IPS DF 6.9 (cell line): ENCODE data around the gene NSD2.

Source experiments
- DNase-seq: peaks from one replicate; pipeline ENCODE4 v3.0.0-alpha.2; 2013; ENCODE audit warnings: low read depth, low spot score
- H3K27ac ChIP-seq: one replicate; pipeline ENCODE4 v1.5.1; 2013; ENCODE audit warnings: low read length, control low read depth
- H3K27me3 ChIP-seq: 2 replicates; pipeline ENCODE4 v1.6.1; 2013; ENCODE audit warnings: mild to moderate bottlenecking, low read length; ENCODE audit not compliant: control insufficient read depth, insufficient read depth
- H3K36me3 ChIP-seq: 2 replicates; pipeline ENCODE4 v1.6.1; 2013; ENCODE audit warnings: low read length; ENCODE audit not compliant: control insufficient read depth, insufficient read depth
- H3K4me1 ChIP-seq: 2 replicates; pipeline ENCODE4 v1.6.1; 2013; ENCODE audit warnings: low read length; ENCODE audit not compliant: control insufficient read depth, insufficient read depth
- H3K4me3 ChIP-seq: 2 replicates; pipeline ENCODE4 v1.5.1; 2013; ENCODE audit warnings: mild to moderate bottlenecking, low read length
- H3K9me3 ChIP-seq: 2 replicates; pipeline ENCODE4 v1.6.1; 2013; ENCODE audit warnings: low read length, inconsistent platforms; ENCODE audit not compliant: control insufficient read depth, insufficient read depth
- WGBS: extraction: QIAGEN DNeasy Blood & Tissue Kit; methylation state at CpG from one replicate; pipeline ENCODE4 v1.1.7; 2013; ENCODE audit warnings: mixed read lengths, missing lambda C conversion rate; ENCODE audit not compliant: insufficient read length, insufficient coverage; 5-methylcytosine and 5-hydroxymethylcytosine counted together

NSD2 gene

DNA sequence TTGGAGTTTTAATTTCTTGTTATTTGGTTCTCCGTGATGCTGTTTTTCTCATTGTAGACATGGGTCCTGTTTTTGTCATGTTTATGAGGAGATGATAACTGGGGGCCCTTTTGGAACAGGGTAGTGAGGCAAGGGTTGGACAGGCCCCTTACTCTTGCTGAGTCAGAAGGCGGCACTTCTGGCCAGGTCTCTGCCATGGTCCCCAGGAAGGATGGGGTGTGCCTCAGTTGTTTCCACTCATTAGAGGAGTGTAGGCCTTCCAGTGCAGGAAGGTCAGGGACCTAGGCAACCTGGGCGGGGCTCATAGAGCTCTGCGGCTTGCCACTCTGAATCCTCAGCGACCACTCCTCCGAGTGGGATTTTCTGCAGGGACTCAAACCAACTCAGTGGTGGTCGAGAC lies 69.4 kb downstream of the NSD2 start:
- Histone ChIP-seq H3K27me3 (no peaks in the 10 kb centered on the region), H3K36me3 (peaks cover 8% of the 10 kb centered on the region; the same call in 1 of the 2 replicates), H3K4me3 (no peak overlapping the region), H3K4me1 (no peaks in the 10 kb centered on the region), H3K27ac (no peak overlapping the region), H3K9me3 (no peaks in the 10 kb centered on the region)
- DNase-seq: no peak
- WGBS: no CpG with 5 or more reads among the region's 7 CpGs

GRCh38 chr4:1943928-1944327 lies 72.7 kb downstream of the NSD2 start:
- peaks cover 6% of the 10 kb centered on the region; the same call in 1 of the 2 replicates for H3K36me3 ChIP-seq
- no peak for DNase-seq
- no CpG with 5 or more reads among the region's 7 CpGs for WGBS

GRCh38 chr4:1945124-1945895 lies 74.1 kb downstream of the NSD2 start:
- no peaks in the 10 kb centered on the region for H3K27me3 ChIP-seq
- no peaks in the 10 kb centered on the region for H3K4me1 ChIP-seq
- no peak for DNase-seq
- H3K9me3 ChIP-seq: no peaks in the 10 kb centered on the region
- WGBS: no CpG with 5 or more reads among the region's 11 CpGs
- peaks cover 6% of the 10 kb centered on the region; the same call in 1 of the 2 replicates for H3K36me3 ChIP-seq
- H3K27ac ChIP-seq: no peak overlapping the region
- no peak overlapping the region for H3K4me3 ChIP-seq

More at GRCh38 chr4:1943928-1944327, 72.7 kb downstream of the NSD2 start:
- H3K4me1 ChIP-seq: no peaks in the 10 kb centered on the region
- H3K27ac ChIP-seq: no peak overlapping the region
- H3K9me3 ChIP-seq: no peaks in the 10 kb centered on the region
- no peak overlapping the region for H3K4me3 ChIP-seq
- H3K27me3 ChIP-seq: no peaks in the 10 kb centered on the region

DNA sequence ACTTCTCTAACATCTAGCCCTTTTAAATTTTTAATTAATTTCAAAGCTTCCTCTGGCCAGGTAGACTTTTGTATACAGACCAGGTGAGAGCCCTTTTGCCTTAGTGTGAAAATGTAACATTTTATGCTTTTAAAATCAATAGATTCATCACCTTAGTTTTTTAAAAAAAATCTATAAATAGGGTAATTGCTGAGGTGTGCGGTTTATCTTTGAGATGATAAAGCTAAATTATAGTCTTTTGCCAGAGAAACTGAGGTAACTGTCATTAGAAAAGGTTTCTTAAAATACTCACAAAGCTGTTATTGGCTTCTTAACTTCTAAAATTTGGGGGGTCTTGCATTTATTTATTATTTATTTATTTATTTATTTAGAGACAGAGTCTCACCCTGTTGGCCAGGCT lies 74.7 kb downstream of the NSD2 start:
- WGBS: no CpG with 5 or more reads among the region's 1 CpG
- H3K4me1 ChIP-seq: no peaks in the 10 kb centered on the region
- no peak overlapping the region for H3K27ac ChIP-seq
- no peak for DNase-seq
- no peaks in the 10 kb centered on the region for H3K9me3 ChIP-seq
- H3K27me3 ChIP-seq: no peaks in the 10 kb centered on the region
- H3K4me3 ChIP-seq: no peak overlapping the region
- peaks cover 6% of the 10 kb centered on the region; the same call in 1 of the 2 replicates for H3K36me3 ChIP-seq

DNA sequence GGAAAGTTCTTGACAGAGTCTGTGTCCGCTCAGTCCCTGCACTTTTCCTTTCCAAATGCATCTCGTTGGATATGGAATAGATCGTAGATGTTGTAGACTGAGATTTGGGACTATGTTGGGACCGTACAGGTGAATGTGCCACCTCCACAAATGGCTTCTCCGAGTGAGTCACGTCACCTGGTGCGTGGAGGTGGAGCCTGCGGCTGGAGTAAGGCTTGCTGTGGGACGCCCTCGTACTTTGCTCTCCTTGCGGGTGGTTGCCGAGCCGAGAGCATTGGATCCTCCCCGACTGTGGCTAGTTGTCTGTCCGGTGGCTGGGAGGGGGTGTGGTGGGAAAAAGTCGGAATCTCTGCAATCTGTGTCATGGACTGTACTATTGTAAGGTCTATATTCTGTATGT lies 77.0 kb downstream of the NSD2 start:
- no peak for DNase-seq
- Histone ChIP-seq H3K27ac (no peak overlapping the region), H3K4me1 (no peaks in the 10 kb centered on the region), H3K4me3 (no peak overlapping the region), H3K36me3 (peaks cover 7% of the 10 kb centered on the region; the same call in 1 of the 2 replicates), H3K27me3 (no peaks in the 10 kb centered on the region), H3K9me3 (no peaks in the 10 kb centered on the region)
- no CpG with 5 or more reads among the region's 16 CpGs for WGBS

- H3K4me1 ChIP-seq: no peaks in the 10 kb centered on the region
- peaks cover 7% of the 10 kb centered on the region; the same call in 1 of the 2 replicates for H3K36me3 ChIP-seq
- DNase-seq: no peak
- H3K27ac ChIP-seq: no peak overlapping the region
- H3K27me3 ChIP-seq: no peaks in the 10 kb centered on the region
- H3K9me3 ChIP-seq: no peaks in the 10 kb centered on the region
- no peak overlapping the region for H3K4me3 ChIP-seq
- no CpG with 5 or more reads among the region's 8 CpGs for WGBS
Observed at GRCh38 chr4:1948892-1949436, 77.8 kb downstream of the NSD2 start.

- H3K36me3 ChIP-seq: peaks cover 10% of the 10 kb centered on the region; the same call in 1 of the 2 replicates
Observed at GRCh38 chr4:1950369-1950768, 79.2 kb downstream of the NSD2 start.

GRCh38 chr4:1952058-1952700 lies 81.0 kb downstream of the NSD2 start:
- WGBS: no CpG with 5 or more reads among the region's 20 CpGs
- no peak for DNase-seq
- Histone ChIP-seq H3K4me3 (no peak overlapping the region), H3K36me3 (peaks cover 11% of the 10 kb centered on the region), H3K27ac (no peak overlapping the region), H3K4me1 (no peaks in the 10 kb centered on the region), H3K27me3 (no peaks in the 10 kb centered on the region), H3K9me3 (no peaks in the 10 kb centered on the region)

More at GRCh38 chr4:1950369-1950768, 79.2 kb downstream of the NSD2 start:
- Histone ChIP-seq H3K4me3 (no peak overlapping the region), H3K27me3 (no peaks in the 10 kb centered on the region), H3K27ac (no peak overlapping the region), H3K9me3 (no peaks in the 10 kb centered on the region), H3K4me1 (no peaks in the 10 kb centered on the region)
- no peak for DNase-seq
- WGBS: no CpG with 5 or more reads among the region's 10 CpGs

DNA sequence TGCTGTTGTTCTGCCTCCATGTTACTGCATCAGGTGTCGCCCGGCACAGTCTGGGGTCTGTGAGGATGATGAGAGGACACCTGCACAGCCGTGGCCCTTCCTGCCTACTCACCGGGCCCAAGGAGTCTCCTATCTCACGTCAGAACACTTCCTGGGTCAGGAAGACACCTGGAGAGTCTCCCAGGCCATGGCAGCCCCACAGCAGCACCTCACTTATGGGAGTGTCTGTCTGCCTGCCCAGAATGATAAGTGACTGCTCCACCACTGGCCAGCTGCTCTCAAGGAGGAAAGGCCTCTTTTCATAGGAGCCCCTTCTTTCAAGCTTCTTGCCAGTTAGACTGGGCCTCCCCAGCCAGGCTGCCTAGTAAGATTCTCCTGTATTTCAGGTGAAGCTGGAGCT lies 81.5 kb downstream of the NSD2 start:
- no peak overlapping the region for H3K4me3 ChIP-seq
- no peaks in the 10 kb centered on the region for H3K9me3 ChIP-seq
- no peaks in the 10 kb centered on the region for H3K27me3 ChIP-seq
- WGBS: no CpG with 5 or more reads among the region's 5 CpGs
- H3K27ac ChIP-seq: no peak overlapping the region
- DNase-seq: no peak
- no peaks in the 10 kb centered on the region for H3K4me1 ChIP-seq
- H3K36me3 ChIP-seq: peaks cover 11% of the 10 kb centered on the region

GRCh38 chr4:1953335-1953734 lies 82.1 kb downstream of the NSD2 start:
- Histone ChIP-seq H3K4me1 (no peaks in the 10 kb centered on the region), H3K9me3 (no peaks in the 10 kb centered on the region), H3K27me3 (no peaks in the 10 kb centered on the region)

More at GRCh38 chr4:1953335-1953734, 82.1 kb downstream of the NSD2 start:
- Histone ChIP-seq H3K27ac (no peak overlapping the region), H3K4me3 (no peak overlapping the region), H3K36me3 (peaks cover 15% of the 10 kb centered on the region)
- no CpG with 5 or more reads among the region's 9 CpGs for whole genome bisulfite sequencing
- DNase-seq: no peak
